HG02763 (cell line): ENCODE results near the gene FAM120C.

Experiments used
- ATAC-seq: cut with Tn5 transposase; IDR thresholded peaks from one replicate; pipeline ENCODE4 v1.9.1; 2021; ENCODE audit warnings: mild to moderate bottlenecking, moderate library complexity; ENCODE audit not compliant: unreplicated experiment

Gene FAM120C

GRCh38 chrX:54171527-54172250, 11.4 kb downstream of the FAM120C start:
- no peak for ATAC-seq

- no peak for ATAC-seq
Observed at GRCh38 chrX:54171091-54171490, 12.0 kb downstream of the FAM120C start.

- no peak for ATAC-seq
Observed at GRCh38 chrX:54166915-54167314, 16.1 kb downstream of the FAM120C start.

- ATAC-seq, result no peak
Observed at GRCh38 chrX:54157561-54157960, 25.5 kb downstream of the FAM120C start.

- no peak for ATAC-seq
Observed at GRCh38 chrX:54134269-54134668, 48.8 kb downstream of the FAM120C start.

GRCh38 chrX:54116391-54116790, 66.7 kb downstream of the FAM120C start:
- no peak for ATAC-seq

- no peak for ATAC-seq
Observed at GRCh38 chrX:54093571-54093970, 89.5 kb downstream of the FAM120C start.

- ATAC-seq, result no peak
Observed at GRCh38 chrX:54093159-54093558, 89.9 kb downstream of the FAM120C start.

GRCh38 chrX:54090880-54091279, 92.2 kb downstream of the FAM120C start:
- no peak for ATAC-seq

- ATAC-seq, result no peak
Observed at GRCh38 chrX:54089191-54089590, 93.9 kb downstream of the FAM120C start.

- no peak for ATAC-seq
Observed at GRCh38 chrX:54087661-54088060, 95.4 kb downstream of the FAM120C start.

- no peak for ATAC-seq
Observed at GRCh38 chrX:54085666-54086065, 97.4 kb downstream of the FAM120C start.

GRCh38 chrX:54076903-54077302, 106.2 kb downstream of the FAM120C start:
- ATAC-seq, result no peak

- ATAC-seq, result no peak
Observed at GRCh38 chrX:54074826-54075225, 108.2 kb downstream of the FAM120C start.

- no peak for ATAC-seq
Observed at GRCh38 chrX:54067766-54068165, 115.3 kb downstream of the FAM120C start.

- ATAC-seq, result no peak
Observed at GRCh38 chrX:54066841-54067240, 116.2 kb downstream of the FAM120C start.

GRCh38 chrX:54064564-54064963, 118.5 kb downstream of the FAM120C start:
- ATAC-seq, result no peak

GRCh38 chrX:54063361-54063760, 119.7 kb downstream of the FAM120C start:
- no peak for ATAC-seq

- ATAC-seq, result no peak
Observed at GRCh38 chrX:54049801-54050200, 133.3 kb downstream of the FAM120C start.

GRCh38 chrX:54048412-54048811, 134.6 kb downstream of the FAM120C start:
- ATAC-seq, result no peak

GRCh38 chrX:54045563-54046228, 137.4 kb downstream of the FAM120C start:
- no peak for ATAC-seq

GRCh38 chrX:54044877-54045338, 138.1 kb downstream of the FAM120C start:
- no peak for ATAC-seq
